Thoracic aorta (tissue), 2 donors: Measurements from ENCODE around the gene AMIGO1. TPM values are rescaled to one million over a fixed set of nuclear protein-coding genes. Genes with fewer than 3 reads are reported as not detected.
A peak's percentile ranks its signal among the peaks of the same experiment; 100 is the strongest.

Experiments used
- ATAC-seq: fragments of 150-250 bp; one replicate; pipeline ENCODE4 v1.8.0; 2017; ENCODE audit warnings: low read depth; ENCODE audit not compliant: insufficient number of reproducible peaks, low FRiP score
- DNase-seq: peaks from one replicate; pipeline ENCODE4 v3.0.0-alpha.2; 2020; ENCODE audit warnings: low spot score
- H3K27ac ChIP-seq, 2 donors: fragments of 200-600 bp; sonication (generic); 1 replicate in 1 of 2; 2 replicates in 1 of 2; pipeline ENCODE4 v1.5.1; 2016; ENCODE audit warnings: mild to moderate bottlenecking in 2 of 2, moderate library complexity in 2 of 2
- H3K27me3 ChIP-seq: fragments of 200-600 bp; sonication (generic); replicated peaks from 2 replicates; pipeline ENCODE4 v1.6.0; 2016; ENCODE audit warnings: mild to moderate bottlenecking; ENCODE audit not compliant: insufficient read depth
- H3K36me3 ChIP-seq: fragments of 200-600 bp; sonication (generic); one replicate; pipeline ENCODE4 v1.5.1; 2016
- H3K4me1 ChIP-seq, 2 donors: fragments of 200-600 bp; sonication (generic); 1 replicate in 1 of 2; 2 replicates in 1 of 2; pipeline versions ENCODE4 v1.5.1 to v1.6.0; 2016; ENCODE audit warnings: low read depth in 2 of 2, mild to moderate bottlenecking in 1 of 2; ENCODE audit not compliant: control insufficient read depth in 1 of 2
- H3K4me3 ChIP-seq: fragments of 200-600 bp; sonication (generic); 2 replicates; pipeline ENCODE4 v1.5.1; 2016; ENCODE audit warnings: mild to moderate bottlenecking
- H3K9me3 ChIP-seq: fragments of 200-600 bp; sonication (generic); 2 replicates; pipeline ENCODE4 v1.5.1; 2016
- total RNA-seq, 2 donors: library from RNA; depleted of rRNA; stranded (reverse); fragments of >200 nt; gene quantifications; one replicate each; pipeline versions ENCODE4 v1.1.0 to v1.2.3, GENCODE V29; 2016
- TF ChIP-seq, protein P1 (sequence below): fragments of 200-600 bp; sonication (generic); IDR thresholded peaks from one replicate; pipeline ENCODE4 v1.5.1; 2019; ENCODE audit warnings: antibody characterized with exemption

Gene AMIGO1
- total RNA-seq, 2 donors from 2014 or later, result 7.8 to 16.0 TPM

GRCh38 chr1:109504974-109505373 lies 4.6 kb downstream of the AMIGO1 start:
- Histone ChIP-seq H3K36me3 (no peaks in the 10 kb centered on the region), H3K27ac (no peak overlapping the region), H3K27me3 (no peaks in the 10 kb centered on the region), H3K9me3 (no peaks in the 10 kb centered on the region), H3K4me1 (peaks cover 16 to 33% of the 10 kb centered on the region in 2 donors), H3K4me3 (no peak overlapping the region)
- no peak for ATAC-seq
- no peak for DNase-seq
- TF ChIP-seq, protein P1, sequence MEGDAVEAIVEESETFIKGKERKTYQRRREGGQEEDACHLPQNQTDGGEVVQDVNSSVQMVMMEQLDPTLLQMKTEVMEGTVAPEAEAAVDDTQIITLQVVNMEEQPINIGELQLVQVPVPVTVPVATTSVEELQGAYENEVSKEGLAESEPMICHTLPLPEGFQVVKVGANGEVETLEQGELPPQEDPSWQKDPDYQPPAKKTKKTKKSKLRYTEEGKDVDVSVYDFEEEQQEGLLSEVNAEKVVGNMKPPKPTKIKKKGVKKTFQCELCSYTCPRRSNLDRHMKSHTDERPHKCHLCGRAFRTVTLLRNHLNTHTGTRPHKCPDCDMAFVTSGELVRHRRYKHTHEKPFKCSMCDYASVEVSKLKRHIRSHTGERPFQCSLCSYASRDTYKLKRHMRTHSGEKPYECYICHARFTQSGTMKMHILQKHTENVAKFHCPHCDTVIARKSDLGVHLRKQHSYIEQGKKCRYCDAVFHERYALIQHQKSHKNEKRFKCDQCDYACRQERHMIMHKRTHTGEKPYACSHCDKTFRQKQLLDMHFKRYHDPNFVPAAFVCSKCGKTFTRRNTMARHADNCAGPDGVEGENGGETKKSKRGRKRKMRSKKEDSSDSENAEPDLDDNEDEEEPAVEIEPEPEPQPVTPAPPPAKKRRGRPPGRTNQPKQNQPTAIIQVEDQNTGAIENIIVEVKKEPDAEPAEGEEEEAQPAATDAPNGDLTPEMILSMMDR, result no peak

DNA sequence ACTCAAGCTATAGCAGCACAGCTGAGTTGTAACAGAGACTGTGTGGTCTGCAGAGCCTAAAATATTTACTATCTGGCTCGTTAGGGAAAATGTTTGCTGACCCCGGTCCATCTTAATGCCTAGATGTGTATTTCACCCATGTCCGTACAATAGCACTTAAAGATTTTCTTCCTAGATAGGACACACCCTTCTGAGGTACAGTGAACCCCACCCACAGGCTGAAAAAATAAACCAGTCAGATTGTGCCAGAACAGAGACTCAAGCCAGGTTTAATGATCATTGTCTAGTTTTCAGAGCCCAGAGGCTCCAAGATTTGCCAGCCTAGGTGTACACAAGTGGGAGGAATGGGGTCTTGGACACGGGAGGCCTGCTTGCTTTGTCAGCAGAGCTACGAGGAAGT lies 5.6 kb downstream of the AMIGO1 start:
- no peak overlapping the region for H3K4me3 ChIP-seq
- TF ChIP-seq, protein P1, result no peak
- no peak for ATAC-seq
- peaks cover 15 to 39% of the 10 kb centered on the region in 2 donors for H3K4me1 ChIP-seq
- no peaks in the 10 kb centered on the region for H3K27me3 ChIP-seq
- no peak for DNase-seq
- no peaks in the 10 kb centered on the region for H3K36me3 ChIP-seq
- H3K9me3 ChIP-seq, result no peaks in the 10 kb centered on the region
- H3K27ac ChIP-seq, result no peak overlapping the region

GRCh38 chr1:109502364-109502851 lies 7.1 kb downstream of the AMIGO1 start:
- Histone ChIP-seq H3K27me3 (no peaks in the 10 kb centered on the region), H3K4me1 (peaks cover 13 to 44% of the 10 kb centered on the region in 2 donors), H3K36me3 (peaks cover 5% of the 10 kb centered on the region), H3K4me3 (no peak overlapping the region), H3K9me3 (no peaks in the 10 kb centered on the region), H3K27ac (peak overlapping the region; percentile 65 to 72)
- DNase-seq (no peak), ATAC-seq (no peak)
- TF ChIP-seq, protein P1, result no peak

DNA sequence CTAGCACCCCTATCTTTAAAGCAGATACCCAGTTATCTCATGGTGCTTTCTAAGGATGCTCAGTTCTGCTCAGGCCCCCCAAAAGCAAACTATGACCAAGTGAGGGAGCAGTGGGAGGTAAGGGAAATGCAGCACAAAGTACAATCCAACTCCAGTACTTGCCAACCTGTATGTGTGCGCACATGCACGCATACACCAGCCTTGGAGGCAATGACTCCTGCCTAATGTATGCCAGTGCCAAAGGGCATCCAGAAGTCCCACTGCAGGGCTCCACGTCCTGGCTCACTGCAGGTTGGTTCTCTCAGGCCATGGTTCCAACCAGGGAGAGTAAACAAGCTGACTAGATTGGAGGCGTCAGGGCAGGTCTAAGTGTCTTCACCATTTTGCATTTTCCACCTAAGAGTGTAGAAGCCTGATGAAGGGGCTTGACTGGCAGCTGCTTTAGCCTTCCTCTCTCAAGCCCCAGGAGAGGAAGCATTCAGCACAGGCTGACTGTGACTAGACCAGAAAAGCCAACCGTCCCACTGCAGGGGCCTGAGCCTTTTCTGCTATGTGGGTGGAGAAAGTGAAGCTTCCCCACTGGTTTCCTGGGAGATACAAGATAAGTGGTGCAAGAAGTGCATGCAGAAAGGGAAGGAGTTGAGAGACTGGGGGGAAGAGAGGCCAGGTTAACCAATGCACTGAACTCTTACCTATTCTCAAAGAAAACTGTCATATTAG lies 7.7 kb downstream of the AMIGO1 start:
- H3K36me3 ChIP-seq, result peaks cover 12% of the 10 kb centered on the region
- H3K4me1 ChIP-seq, result peaks cover 13 to 44% of the 10 kb centered on the region in 2 donors
- DNase-seq (no peak), ATAC-seq (no peak)
- no peaks in the 10 kb centered on the region for H3K27me3 ChIP-seq
- peak overlapping the region; percentile 65 to 72 for H3K27ac ChIP-seq
- H3K9me3 ChIP-seq, result no peaks in the 10 kb centered on the region
- TF ChIP-seq, protein P1, result no peak
- no peak overlapping the region for H3K4me3 ChIP-seq

DNA sequence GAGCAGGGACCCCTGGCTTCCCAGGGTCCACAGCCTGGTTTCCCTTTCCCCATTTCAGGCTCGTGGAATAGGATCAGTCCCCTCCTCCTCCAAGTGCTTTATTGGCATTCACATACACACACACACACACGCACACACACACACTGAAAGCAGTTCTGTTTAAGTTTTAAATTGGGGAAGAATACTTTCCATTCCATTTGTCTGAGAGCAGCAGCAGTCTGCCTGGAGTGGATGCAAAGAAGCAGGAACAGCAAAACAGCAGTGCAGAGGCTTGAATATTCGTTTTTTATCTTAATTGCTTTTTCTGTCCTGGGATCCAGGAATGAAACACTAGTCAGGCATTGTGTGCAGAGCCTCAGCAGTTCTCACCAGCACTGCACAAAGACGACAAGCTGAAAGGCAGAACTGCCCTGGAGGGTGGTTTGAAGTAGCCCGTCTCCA lies 8.6 kb downstream of the AMIGO1 start:
- ATAC-seq, result no peak

More for the DNA sequence above, 8.6 kb downstream of the AMIGO1 start:
- Histone ChIP-seq H3K4me3 (peak overlapping the region; percentile 33), H3K4me1 (peaks cover 13 to 47% of the 10 kb centered on the region in 2 donors), H3K27me3 (no peaks in the 10 kb centered on the region), H3K27ac (peak overlapping the region; percentile 65 to 72), H3K9me3 (no peaks in the 10 kb centered on the region), H3K36me3 (peaks cover 17% of the 10 kb centered on the region)
- TF ChIP-seq, protein P1, result no peak
- no peak for DNase-seq
